Stimulated activated naive CD8-positive, alpha-beta T cell treated with anti-CD3 and anti-CD28 coated beads, Interleukin-15, amount 100 ng/mL, for 72 hours (primary cell): Measurements from ENCODE around the gene ITPA.

ENCODE experiments used
- ATAC-seq: fragments of 150-1000 bp; cut with Tn5 transposase; 2 replicates; pipeline ENCODE4 v1.10.0; 2021; ENCODE audit warnings: mild to moderate bottlenecking, moderate library complexity
- DNase-seq, 2 donors: peaks; one replicate each; pipeline ENCODE4 v3.0.0; 2021 to 2022
- H3K27ac Mint-ChIP-seq, 2 donors: one replicate each; pipeline ENCODE4 v1.8.0; 2022; ENCODE audit warnings: mild to moderate bottlenecking in 2 of 2, mixed read lengths in 2 of 2, moderate library complexity in 2 of 2
- H3K27me3 Mint-ChIP-seq: one replicate; pipeline ENCODE4 v1.8.0; 2022; ENCODE audit warnings: mixed read lengths
- H3K4me1 Mint-ChIP-seq: one replicate; pipeline ENCODE4 v1.8.0; 2022; ENCODE audit warnings: mild to moderate bottlenecking, mixed read lengths
- H3K4me3 Mint-ChIP-seq, 2 donors: one replicate each; pipeline ENCODE4 v1.8.0; 2022; ENCODE audit warnings: mild to moderate bottlenecking in 2 of 2, mixed read lengths in 2 of 2, moderate library complexity in 1 of 2
- H3K9me3 Mint-ChIP-seq, 2 donors: one replicate each; pipeline ENCODE4 v1.8.0; 2022; ENCODE audit warnings: mixed read lengths in 2 of 2

Gene ITPA

GRCh38 chr20:3228750-3229032 lies 19.4 kb downstream of the ITPA start:
- DNase-seq = no peak
- no peaks in the 10 kb centered on the region for H3K27me3 Mint-ChIP-seq
- no peak for ATAC-seq
- H3K9me3 Mint-ChIP-seq = no peaks in the 10 kb centered on the region
- H3K27ac Mint-ChIP-seq = peak overlapping the region in 1 of 2 donors; percentile 72
- H3K4me3 Mint-ChIP-seq = no peak overlapping the region
- peaks cover 3% of the 10 kb centered on the region for H3K4me1 Mint-ChIP-seq

- DNase-seq = no peak
- ATAC-seq = no peak
- H3K4me1 Mint-ChIP-seq = no peaks in the 10 kb centered on the region
- no peak overlapping the region for H3K4me3 Mint-ChIP-seq
- no peaks in the 10 kb centered on the region for H3K9me3 Mint-ChIP-seq
- no peak overlapping the region for H3K27ac Mint-ChIP-seq
- H3K27me3 Mint-ChIP-seq = no peaks in the 10 kb centered on the region
These were observed 19.9 kb downstream of the ITPA start for GRCh38 chr20:3229158-3229557.

- peaks cover 2% of the 10 kb centered on the region for H3K27me3 Mint-ChIP-seq
- no peaks in the 10 kb centered on the region for H3K4me1 Mint-ChIP-seq
- H3K27ac Mint-ChIP-seq = no peak overlapping the region
- H3K4me3 Mint-ChIP-seq = no peak overlapping the region
- no peak for DNase-seq
- ATAC-seq = peak; percentile 31
- H3K9me3 Mint-ChIP-seq = no peaks in the 10 kb centered on the region
These were observed 20.5 kb downstream of the ITPA start for GRCh38 chr20:3229798-3230197.

GRCh38 chr20:3231116-3231515 lies 21.8 kb downstream of the ITPA start:
- Mint-ChIP-seq H3K27ac (no peak overlapping the region), H3K4me1 (no peaks in the 10 kb centered on the region), H3K9me3 (no peaks in the 10 kb centered on the region), H3K4me3 (no peak overlapping the region), H3K27me3 (peaks cover 16% of the 10 kb centered on the region)
- DNase-seq (no peak), ATAC-seq (no peak)

GRCh38 chr20:3231889-3232588 lies 22.7 kb downstream of the ITPA start:
- Mint-ChIP-seq H3K9me3 (no peaks in the 10 kb centered on the region), H3K27me3 (peaks cover 25% of the 10 kb centered on the region), H3K4me3 (no peak overlapping the region), H3K27ac (no peak overlapping the region), H3K4me1 (no peaks in the 10 kb centered on the region)
- DNase-seq (no peak), ATAC-seq (no peak)

- DNase-seq = no peak
- no peak for ATAC-seq
- H3K4me3 Mint-ChIP-seq = no peak overlapping the region
- H3K27me3 Mint-ChIP-seq = peaks cover 38% of the 10 kb centered on the region
- no peaks in the 10 kb centered on the region for H3K9me3 Mint-ChIP-seq
- peaks cover 10% of the 10 kb centered on the region for H3K4me1 Mint-ChIP-seq
- no peak overlapping the region for H3K27ac Mint-ChIP-seq
These were observed 24.1 kb downstream of the ITPA start for GRCh38 chr20:3233131-3233990.

GRCh38 chr20:3233991-3234498 lies 24.7 kb downstream of the ITPA start:
- H3K4me3 Mint-ChIP-seq = no peak overlapping the region
- peaks cover 10% of the 10 kb centered on the region for H3K4me1 Mint-ChIP-seq
- ATAC-seq (no peak), DNase-seq (no peak)
- no peaks in the 10 kb centered on the region for H3K9me3 Mint-ChIP-seq
- peaks cover 39% of the 10 kb centered on the region for H3K27me3 Mint-ChIP-seq
- H3K27ac Mint-ChIP-seq = no peak overlapping the region

- peaks cover 22% of the 10 kb centered on the region for H3K4me1 Mint-ChIP-seq
- H3K27me3 Mint-ChIP-seq = peaks cover 55% of the 10 kb centered on the region
- ATAC-seq (no peak), DNase-seq (no peak)
- no peak overlapping the region for H3K4me3 Mint-ChIP-seq
- H3K9me3 Mint-ChIP-seq = no peaks in the 10 kb centered on the region
- no peak overlapping the region for H3K27ac Mint-ChIP-seq
These were observed 26.5 kb downstream of the ITPA start for GRCh38 chr20:3235666-3236324.

GRCh38 chr20:3237011-3237957 lies 28.0 kb downstream of the ITPA start:
- Mint-ChIP-seq H3K9me3 (no peaks in the 10 kb centered on the region), H3K4me1 (peaks cover 28% of the 10 kb centered on the region), H3K27ac (peak overlapping the region in 1 of 2 donors; percentile 0), H3K4me3 (peak overlapping the region; percentile 83), H3K27me3 (peaks cover 70% of the 10 kb centered on the region)
- DNase-seq (no peak), ATAC-seq (no peak)

- DNase-seq = no peak
- no peaks in the 10 kb centered on the region for H3K9me3 Mint-ChIP-seq
These were observed 28.8 kb downstream of the ITPA start for GRCh38 chr20:3237958-3238615.

GRCh38 chr20:3238616-3239025 lies 29.3 kb downstream of the ITPA start:
- H3K27ac Mint-ChIP-seq = no peak overlapping the region
- DNase-seq = peak; percentile 61 to 65
- H3K27me3 Mint-ChIP-seq = peaks cover 83% of the 10 kb centered on the region
- peak; percentile 78 for ATAC-seq
- no peaks in the 10 kb centered on the region for H3K9me3 Mint-ChIP-seq
- H3K4me1 Mint-ChIP-seq = peaks cover 28% of the 10 kb centered on the region
- peak overlapping the region; percentile 83 for H3K4me3 Mint-ChIP-seq

More at GRCh38 chr20:3237958-3238615, 28.8 kb downstream of the ITPA start:
- peak overlapping the region; percentile 83 for H3K4me3 Mint-ChIP-seq
- no peak overlapping the region for H3K27ac Mint-ChIP-seq
- peaks cover 77% of the 10 kb centered on the region for H3K27me3 Mint-ChIP-seq
- H3K4me1 Mint-ChIP-seq = peaks cover 28% of the 10 kb centered on the region
- ATAC-seq = peak; percentile 34

GRCh38 chr20:3239026-3239866 lies 29.9 kb downstream of the ITPA start, which contains the start of gene SLC4A11:
Gene SLC4A11 (minus strand): TSS chr20:3239190. CDS start chr20:3239137, 53 bp downstream.
- peaks cover 30% of the 10 kb centered on the region for H3K4me1 Mint-ChIP-seq
- ATAC-seq = peak; percentile 80
- H3K27ac Mint-ChIP-seq = peak within 1 kb of the TSS; percentile 9 to 79
- DNase-seq = peak; percentile 48 to 59
- peaks cover 89% of the 10 kb centered on the region for H3K27me3 Mint-ChIP-seq
- no peaks in the 10 kb centered on the region for H3K9me3 Mint-ChIP-seq
- peak within 1 kb of the TSS; percentile 83 to 94 for H3K4me3 Mint-ChIP-seq

- peaks cover 33% of the 10 kb centered on the region for H3K4me1 Mint-ChIP-seq
- peaks cover 92% of the 10 kb centered on the region for H3K27me3 Mint-ChIP-seq
- ATAC-seq = peak; percentile 23
- DNase-seq = peak in 1 of 2 donors; percentile 26
- H3K9me3 Mint-ChIP-seq = no peaks in the 10 kb centered on the region
- peak overlapping the region; percentile 9 to 31 for H3K27ac Mint-ChIP-seq
- peak overlapping the region; percentile 83 to 94 for H3K4me3 Mint-ChIP-seq
These were observed 30.8 kb downstream of the ITPA start for GRCh38 chr20:3239867-3240775.
